ENCODE results near the gene DTNB. TPM values are rescaled to one million over a fixed set of nuclear protein-coding genes. Genes with fewer than 3 reads are reported as not detected.

The DTNB gene
- total and polyA plus RNA-seq, 8 donors: 10.5 to 70.0 (median 33.7) TPM

GRCh38 chr2:25435421-25435820, 238.0 kb downstream of the DTNB start:
- intact Hi-C loops (cut with DNase I; ENCODE audit: low total_unique reads): no loop called here
- Histone ChIP-seq H3K4me3 (no peak overlapping the region), H3K27me3 (no peaks in the 10 kb centered on the region), H3K36me3 (peaks cover 0 to 16% (median 4%) of the 10 kb centered on the region in 4 donors), H3K9me3 (no peaks in the 10 kb centered on the region), H3K4me1 (no peaks in the 10 kb centered on the region), H3K27ac (no peak overlapping the region)
- TF ChIP-seq EP300 (IDR thresholded peaks at IDR 0.05) (no peak), POLR2A (IDR thresholded peaks at IDR 0.05) (no peak), CTCF (IDR thresholded peaks at IDR 0.05) (no peak), POLR2AphosphoS5 (IDR thresholded peaks at IDR 0.05) (no peak)
- 96 to 100% (median 98%) methylated on average over 1 of the region's 1 CpG for WGBS, 5 donors
- DNase-seq: no peak

DNA sequence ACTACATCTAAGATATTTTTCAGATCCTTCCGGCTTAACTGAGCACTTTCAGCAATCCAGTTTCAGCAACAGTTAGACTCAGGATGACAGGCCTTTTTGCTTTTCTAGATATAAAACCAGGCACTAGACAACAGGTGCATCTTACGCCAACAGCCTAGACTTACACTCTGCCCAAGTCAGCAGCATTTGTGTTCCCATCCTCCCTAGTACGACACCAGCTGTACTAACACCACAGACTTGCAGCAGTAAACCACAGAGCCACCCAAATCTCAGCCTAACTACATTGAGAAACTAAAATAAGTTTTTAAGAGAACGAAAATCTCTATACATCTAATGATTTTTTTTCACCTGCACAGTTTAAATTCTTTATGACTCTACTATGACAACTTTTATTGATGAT, 241.8 kb downstream of the DTNB start:
- Histone ChIP-seq H3K4me1 (no peaks in the 10 kb centered on the region), H3K4me3 (no peak overlapping the region), H3K9me3 (no peaks in the 10 kb centered on the region), H3K36me3 (peaks cover 0 to 16% (median 9%) of the 10 kb centered on the region in 4 donors), H3K27me3 (no peaks in the 10 kb centered on the region), H3K27ac (no peak overlapping the region)
- no peak for DNase-seq
- WGBS, 5 donors: 79 to 95% (median 93%) methylated on average over 4 of the region's 4 CpGs
- intact Hi-C loops (cut with DNase I; ENCODE audit: low total_unique reads): no loop called here
- no peak for TF ChIP-seq POLR2AphosphoS5 (IDR thresholded peaks at IDR 0.05)
- no peak for TF ChIP-seq CTCF (IDR thresholded peaks at IDR 0.05)
- no peak for TF ChIP-seq POLR2A (IDR thresholded peaks at IDR 0.05)
- TF ChIP-seq EP300 (IDR thresholded peaks at IDR 0.05): no peak

DNA sequence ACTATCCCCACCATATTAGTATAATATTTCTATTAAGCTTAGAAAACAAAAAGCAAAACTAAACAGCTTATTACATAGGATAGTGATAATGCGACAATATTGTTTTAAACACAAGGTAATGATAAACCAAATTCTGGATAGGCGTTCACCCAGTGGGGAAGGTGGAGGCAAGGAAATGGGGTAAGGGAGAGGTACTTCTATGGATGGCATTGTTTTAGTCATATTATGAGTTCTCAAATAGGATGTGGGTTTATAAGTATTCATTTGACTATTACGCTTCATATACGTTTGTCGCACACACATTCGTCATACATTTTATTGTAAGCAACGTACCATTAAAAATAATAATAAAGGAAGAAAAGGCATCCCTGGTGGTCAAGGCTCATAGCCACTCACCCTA, 242.8 kb downstream of the DTNB start:
- TF ChIP-seq CTCF (IDR thresholded peaks at IDR 0.05) (no peak), EP300 (IDR thresholded peaks at IDR 0.05) (no peak)
- no peaks in the 10 kb centered on the region for H3K9me3 ChIP-seq
- intact Hi-C loops (cut with DNase I; ENCODE audit: low total_unique reads): no loop called here
- no peak for DNase-seq
- no peak overlapping the region for H3K4me3 ChIP-seq
- H3K36me3 ChIP-seq: peaks cover 0 to 11% (median 7%) of the 10 kb centered on the region in 4 donors
- H3K4me1 ChIP-seq: no peaks in the 10 kb centered on the region
- WGBS, 5 donors: 88 to 98% (median 93%) methylated on average over 7 of the region's 7 CpGs
- no peak overlapping the region for H3K27ac ChIP-seq
- H3K27me3 ChIP-seq: no peaks in the 10 kb centered on the region

GRCh38 chr2:25426326-25426725, 247.1 kb downstream of the DTNB start:
- WGBS, 5 donors: 94 to 98% (median 97%) methylated on average over 3 of the region's 3 CpGs
- H3K27me3 ChIP-seq: no peaks in the 10 kb centered on the region
- TF ChIP-seq EP300 (IDR thresholded peaks at IDR 0.05): no peak
- TF ChIP-seq CTCF (IDR thresholded peaks at IDR 0.05): no peak
- no peak for TF ChIP-seq POLR2A (IDR thresholded peaks at IDR 0.05)
- TF ChIP-seq POLR2AphosphoS5 (IDR thresholded peaks at IDR 0.05): no peak
- intact Hi-C loops (cut with DNase I; ENCODE audit: low total_unique reads): no loop called here
- H3K9me3 ChIP-seq: no peaks in the 10 kb centered on the region
- no peak overlapping the region for H3K27ac ChIP-seq
- no peak for DNase-seq
- H3K36me3 ChIP-seq: peaks cover 0 to 6% (median 2%) of the 10 kb centered on the region in 4 donors
- no peak overlapping the region for H3K4me3 ChIP-seq
- H3K4me1 ChIP-seq: peaks cover 0 to 9% (median 3%) of the 10 kb centered on the region in 4 donors
